Osteocyte (in vitro differentiated cells): ENCODE data around the gene SLC39A9. TPM values are rescaled to one million over a fixed set of nuclear protein-coding genes. Genes with fewer than 3 reads are reported as not detected.

ENCODE experiments used
- DNase-seq: peaks from one replicate; pipeline ENCODE4 v3.0.0; 2021; ENCODE audit warnings: mixed read lengths; ENCODE audit not compliant: unreplicated experiment; ENCODE audit errors: extremely low spot score
- H3K27ac Mint-ChIP-seq: one replicate; pipeline ENCODE4 v1.8.0; 2021; ENCODE audit warnings: mild to moderate bottlenecking, mixed read lengths; ENCODE audit not compliant: unreplicated experiment
- H3K27me3 Mint-ChIP-seq: one replicate; pipeline ENCODE4 v1.8.0; 2021; ENCODE audit warnings: mixed read lengths; ENCODE audit not compliant: unreplicated experiment
- H3K36me3 Mint-ChIP-seq: one replicate; pipeline ENCODE4 v1.8.0; 2021; ENCODE audit warnings: mixed read lengths; ENCODE audit not compliant: unreplicated experiment
- H3K4me1 Mint-ChIP-seq: one replicate; pipeline ENCODE4 v1.8.0; 2021; ENCODE audit warnings: mixed read lengths; ENCODE audit not compliant: unreplicated experiment
- H3K4me3 Mint-ChIP-seq: one replicate; pipeline ENCODE4 v1.8.0; 2021; ENCODE audit warnings: mild to moderate bottlenecking, moderate library complexity, mixed read lengths; ENCODE audit not compliant: unreplicated experiment
- H3K9me3 Mint-ChIP-seq: one replicate; pipeline ENCODE4 v1.8.0; 2021; ENCODE audit warnings: mixed read lengths; ENCODE audit not compliant: unreplicated experiment
- total RNA-seq: library from RNA; stranded (reverse); gene quantifications from 2 replicates; pipeline ENCODE4 v1.2.1, GENCODE V29; 2021
- TF ChIP-seq, protein P1 (sequence below): fragments of 200-600 bp; sonication (generic); IDR thresholded peaks from 2 replicates; pipeline ENCODE4 v1.5.0; 2021; ENCODE audit warnings: antibody characterized with exemption, mild to moderate bottlenecking, moderate library complexity

The SLC39A9 gene
- total RNA-seq, 1 donor from 2014 or later: 72.8 TPM

DNA sequence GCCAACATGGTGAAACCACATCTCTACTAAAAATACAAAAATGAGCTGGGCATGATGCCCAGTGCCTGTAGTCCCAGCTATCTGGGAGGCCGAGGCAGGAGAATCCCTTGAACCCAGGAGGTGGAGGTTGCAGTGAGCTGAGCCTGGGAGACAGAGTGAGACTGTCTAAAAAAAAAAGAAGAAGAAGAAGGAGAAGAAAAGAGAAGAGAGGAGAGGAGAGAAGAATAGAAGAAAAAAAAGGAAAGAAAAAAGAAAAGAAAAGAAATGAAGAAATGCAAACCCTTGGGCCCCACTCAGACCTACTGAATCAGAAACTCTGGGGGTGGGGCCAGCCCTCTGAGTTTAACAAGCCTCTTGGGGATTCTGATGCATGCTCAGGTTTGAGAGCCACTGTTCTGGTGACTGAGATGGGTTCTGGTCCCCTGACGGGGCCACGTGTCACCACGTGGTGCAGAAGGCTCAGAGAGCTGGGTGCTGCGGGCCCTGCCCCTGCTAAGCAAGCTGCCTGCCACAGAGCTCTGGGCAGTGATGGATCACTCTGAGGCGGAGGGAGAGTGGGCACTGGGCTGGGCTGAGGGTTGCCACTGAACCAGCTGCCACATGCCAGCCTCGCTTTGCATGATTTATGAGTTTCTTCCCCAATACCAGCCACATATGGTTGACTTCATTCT is 37.9 kb upstream of the SLC39A9 start:
- Mint-ChIP-seq H3K27me3 (peaks cover 6% of the 10 kb centered on the region), H3K36me3 (peaks cover 4% of the 10 kb centered on the region), H3K9me3 (no peaks in the 10 kb centered on the region), H3K4me1 (peaks cover 6% of the 10 kb centered on the region), H3K27ac (no peak overlapping the region), H3K4me3 (no peak overlapping the region)
- no peak for DNase-seq
- TF ChIP-seq, protein P1, sequence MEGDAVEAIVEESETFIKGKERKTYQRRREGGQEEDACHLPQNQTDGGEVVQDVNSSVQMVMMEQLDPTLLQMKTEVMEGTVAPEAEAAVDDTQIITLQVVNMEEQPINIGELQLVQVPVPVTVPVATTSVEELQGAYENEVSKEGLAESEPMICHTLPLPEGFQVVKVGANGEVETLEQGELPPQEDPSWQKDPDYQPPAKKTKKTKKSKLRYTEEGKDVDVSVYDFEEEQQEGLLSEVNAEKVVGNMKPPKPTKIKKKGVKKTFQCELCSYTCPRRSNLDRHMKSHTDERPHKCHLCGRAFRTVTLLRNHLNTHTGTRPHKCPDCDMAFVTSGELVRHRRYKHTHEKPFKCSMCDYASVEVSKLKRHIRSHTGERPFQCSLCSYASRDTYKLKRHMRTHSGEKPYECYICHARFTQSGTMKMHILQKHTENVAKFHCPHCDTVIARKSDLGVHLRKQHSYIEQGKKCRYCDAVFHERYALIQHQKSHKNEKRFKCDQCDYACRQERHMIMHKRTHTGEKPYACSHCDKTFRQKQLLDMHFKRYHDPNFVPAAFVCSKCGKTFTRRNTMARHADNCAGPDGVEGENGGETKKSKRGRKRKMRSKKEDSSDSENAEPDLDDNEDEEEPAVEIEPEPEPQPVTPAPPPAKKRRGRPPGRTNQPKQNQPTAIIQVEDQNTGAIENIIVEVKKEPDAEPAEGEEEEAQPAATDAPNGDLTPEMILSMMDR: no peak

DNA sequence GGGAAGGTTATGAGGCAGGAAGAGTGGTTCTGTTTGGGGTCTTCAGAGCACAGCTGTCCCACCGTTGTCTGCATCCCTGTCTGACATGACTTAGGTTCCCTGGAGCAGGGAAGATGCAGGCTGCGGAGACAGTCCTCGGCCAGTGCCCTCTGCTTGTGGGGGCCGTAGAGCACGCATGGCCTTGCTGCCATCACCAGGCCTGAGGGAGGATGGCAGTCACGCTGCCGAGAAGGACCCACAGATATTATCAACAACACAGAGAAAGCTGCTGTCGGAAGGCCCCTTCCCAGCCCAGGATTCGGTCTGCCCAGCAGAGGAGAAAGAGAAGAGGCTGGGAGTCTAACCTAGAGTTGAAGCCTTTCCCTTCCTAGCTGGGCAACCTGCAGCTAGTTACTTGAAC is 35.4 kb upstream of the SLC39A9 start:
- Mint-ChIP-seq H3K4me3 (no peak overlapping the region), H3K4me1 (no peaks in the 10 kb centered on the region), H3K9me3 (no peaks in the 10 kb centered on the region), H3K36me3 (peaks cover 4% of the 10 kb centered on the region), H3K27me3 (peaks cover 6% of the 10 kb centered on the region), H3K27ac (no peak overlapping the region)
- no peak for DNase-seq
- TF ChIP-seq, protein P1: peak; percentile 57

DNA sequence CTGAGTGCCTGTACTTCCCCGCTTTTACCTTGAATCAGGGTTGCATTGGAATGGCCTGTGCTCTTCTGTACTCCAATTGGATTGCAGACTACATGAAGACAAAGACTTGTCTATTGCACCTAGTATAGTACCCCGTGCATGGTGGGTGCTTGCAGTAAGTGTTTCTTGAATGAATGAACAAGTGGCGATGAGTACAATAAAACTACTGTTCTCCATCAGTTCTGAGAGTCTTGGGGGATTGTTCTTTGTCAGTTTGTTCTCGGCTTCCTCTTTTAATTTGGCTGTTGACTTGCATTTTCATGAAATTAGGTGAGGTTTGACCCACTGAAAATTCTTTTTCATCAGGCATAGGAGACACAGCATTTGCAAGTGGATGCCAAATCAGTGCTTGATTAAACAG is 34.5 kb upstream of the SLC39A9 start:
- TF ChIP-seq, protein P1: no peak
- Mint-ChIP-seq H3K36me3 (peaks cover 1% of the 10 kb centered on the region), H3K4me1 (no peaks in the 10 kb centered on the region), H3K27ac (no peak overlapping the region), H3K9me3 (no peaks in the 10 kb centered on the region), H3K27me3 (peaks cover 2% of the 10 kb centered on the region), H3K4me3 (no peak overlapping the region)
- DNase-seq: no peak

DNA sequence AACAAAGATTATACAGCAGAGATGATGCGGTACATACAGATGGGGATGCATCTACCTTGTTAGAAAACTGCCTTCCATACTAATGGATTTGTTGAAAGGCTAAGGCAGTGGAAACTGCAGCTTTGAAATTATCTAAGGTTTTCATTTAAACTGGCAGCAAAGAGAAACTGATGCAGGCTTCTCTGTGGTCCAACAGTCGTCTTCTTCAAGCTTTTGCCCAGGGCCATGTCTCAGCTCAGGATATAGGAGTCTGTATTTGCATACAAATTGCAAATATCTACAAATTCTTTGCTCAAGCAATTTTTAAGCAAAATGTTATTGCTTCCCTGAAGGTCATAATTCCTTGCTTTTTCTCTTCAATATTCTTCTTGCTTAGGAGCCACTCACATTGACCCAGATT is 34.1 kb upstream of the SLC39A9 start:
- Mint-ChIP-seq H3K27ac (no peak overlapping the region), H3K9me3 (no peaks in the 10 kb centered on the region), H3K36me3 (no peaks in the 10 kb centered on the region), H3K4me3 (no peak overlapping the region), H3K4me1 (no peaks in the 10 kb centered on the region), H3K27me3 (no peaks in the 10 kb centered on the region)
- TF ChIP-seq, protein P1: no peak
- DNase-seq: no peak

DNA sequence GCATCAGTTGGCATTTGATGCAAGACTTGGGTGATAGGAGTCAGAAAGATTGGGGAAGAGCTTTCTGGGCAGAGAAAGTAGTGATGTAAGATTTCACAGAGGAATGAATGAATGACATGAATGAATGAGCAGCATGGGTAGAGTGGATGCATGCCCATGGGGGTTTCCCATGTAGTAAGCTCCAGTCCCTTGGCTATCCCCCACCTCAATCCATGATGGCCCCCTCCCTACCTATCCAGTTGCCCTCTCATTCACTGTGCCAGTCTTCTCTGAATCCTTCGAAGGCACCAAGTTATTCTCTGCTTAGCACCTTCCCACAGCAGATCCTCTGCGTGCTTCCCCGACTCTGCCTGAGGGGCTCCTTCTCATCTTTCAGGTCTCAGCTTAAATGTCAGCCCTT is 32.4 kb upstream of the SLC39A9 start:
- H3K4me3 Mint-ChIP-seq: no peak overlapping the region
- H3K9me3 Mint-ChIP-seq: no peaks in the 10 kb centered on the region
- H3K36me3 Mint-ChIP-seq: no peaks in the 10 kb centered on the region
- no peak overlapping the region for H3K27ac Mint-ChIP-seq
- TF ChIP-seq, protein P1: no peak
- no peak for DNase-seq
- H3K27me3 Mint-ChIP-seq: no peaks in the 10 kb centered on the region
- no peaks in the 10 kb centered on the region for H3K4me1 Mint-ChIP-seq
